Kidney epithelial cell (primary cell): ENCODE results near the gene ELK3. TPM values are rescaled to one million over a fixed set of nuclear protein-coding genes. Genes with fewer than 3 reads are reported as not detected.

Source experiments
- DNase-seq: peaks from one replicate; pipeline ENCODE4 v3.0.0-alpha.2; 2010; ENCODE audit warnings: low read depth
- H3K27me3 ChIP-seq: 2 replicates; pipeline ENCODE4 v1.6.0; 2011; ENCODE audit warnings: low read length; ENCODE audit not compliant: control insufficient read depth, insufficient read depth
- H3K36me3 ChIP-seq: 2 replicates; pipeline ENCODE4 v1.5.1; 2011; ENCODE audit warnings: low read length; ENCODE audit not compliant: control insufficient read depth, insufficient read depth
- H3K4me3 ChIP-seq: 2 replicates; pipeline ENCODE4 v1.5.1; 2011; ENCODE audit warnings: low read depth, mild to moderate bottlenecking, control low read depth, low read length
- total RNA-seq: library from RNA; depleted of rRNA; stranded (reverse); fragments of >200 nt; gene quantifications from 2 replicates; pipeline ENCODE4 v1.2.3, GENCODE V29; 2015
- TF ChIP-seq, protein P1 (sequence below): IDR thresholded peaks from 2 replicates; pipeline ENCODE4 v1.5.1; 2011; ENCODE audit warnings: mild to moderate bottlenecking, moderate library complexity, low read length, control low read depth, inconsistent platforms; ENCODE audit not compliant: insufficient read depth, poor library complexity, severe bottlenecking

The ELK3 gene
- total RNA-seq, 1 donor from 2014 or later, result 63.5 TPM

DNA sequence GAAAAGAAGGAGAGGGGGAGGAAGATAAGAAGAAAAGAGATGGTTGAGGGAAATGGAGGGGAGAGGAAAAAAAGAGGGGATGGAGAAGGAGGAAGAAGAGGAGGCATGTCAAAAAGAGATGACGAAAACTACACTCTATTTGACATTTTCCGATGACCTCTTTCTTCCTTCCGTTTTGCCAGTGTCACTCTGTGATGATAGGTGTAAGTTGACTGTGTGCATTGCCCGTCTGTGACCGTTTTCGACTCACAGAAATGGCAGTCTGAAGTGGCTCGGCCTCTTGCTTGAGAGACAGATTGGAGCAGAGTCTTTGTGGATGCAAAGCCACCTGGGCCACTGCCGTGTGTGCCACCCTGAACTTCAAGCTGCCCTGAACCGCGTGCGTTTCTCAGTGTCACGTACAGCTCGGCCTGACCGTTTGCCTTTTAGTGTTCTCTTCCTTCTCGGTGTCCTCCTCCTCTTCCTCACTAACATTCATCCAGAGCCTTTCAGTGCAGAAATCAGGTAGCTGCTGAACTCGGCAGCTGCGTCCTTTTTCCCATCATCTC is 32.7 kb downstream of the ELK3 start:
- no peak overlapping the region for H3K4me3 ChIP-seq

DNA sequence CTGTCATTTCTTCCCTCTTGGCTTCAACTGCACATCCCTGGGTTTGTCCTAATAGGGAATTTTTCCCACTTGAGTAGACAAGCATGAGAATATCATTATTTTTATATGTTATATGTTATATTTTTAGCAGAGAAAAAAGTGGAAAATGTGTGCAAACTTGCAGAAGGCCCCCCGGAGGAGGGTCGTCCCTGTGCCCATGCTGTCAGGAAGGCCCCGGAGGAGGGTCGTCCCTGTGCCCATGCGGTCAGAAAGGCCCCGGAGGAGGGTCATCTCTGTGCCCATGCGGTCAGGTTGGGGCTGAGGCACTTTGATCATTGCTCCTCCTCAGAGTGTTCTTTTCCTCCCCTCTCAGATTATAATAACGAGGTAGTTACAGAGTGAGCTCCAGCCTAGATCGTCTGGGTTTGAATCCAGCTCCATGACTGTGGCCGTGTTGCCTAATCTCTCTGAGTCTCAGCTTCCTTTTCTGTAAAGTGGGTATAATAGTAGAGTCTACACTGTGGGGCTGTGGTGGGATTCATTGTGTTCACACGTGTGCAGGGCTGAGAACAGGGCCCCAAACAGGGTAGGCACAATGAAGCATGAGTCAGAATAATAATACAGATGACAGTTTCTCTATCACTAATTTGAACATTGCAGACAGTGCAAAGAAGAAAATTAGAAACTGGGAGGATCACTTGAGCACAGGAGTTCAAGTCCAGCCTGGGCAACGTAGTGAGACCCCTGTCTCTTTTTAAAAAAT is 33.4 kb downstream of the ELK3 start:
- no peak overlapping the region for H3K4me3 ChIP-seq
- DNase-seq, result no peak
- no peaks in the 10 kb centered on the region for H3K27me3 ChIP-seq
- H3K36me3 ChIP-seq, result no peaks in the 10 kb centered on the region
- TF ChIP-seq, protein P1, sequence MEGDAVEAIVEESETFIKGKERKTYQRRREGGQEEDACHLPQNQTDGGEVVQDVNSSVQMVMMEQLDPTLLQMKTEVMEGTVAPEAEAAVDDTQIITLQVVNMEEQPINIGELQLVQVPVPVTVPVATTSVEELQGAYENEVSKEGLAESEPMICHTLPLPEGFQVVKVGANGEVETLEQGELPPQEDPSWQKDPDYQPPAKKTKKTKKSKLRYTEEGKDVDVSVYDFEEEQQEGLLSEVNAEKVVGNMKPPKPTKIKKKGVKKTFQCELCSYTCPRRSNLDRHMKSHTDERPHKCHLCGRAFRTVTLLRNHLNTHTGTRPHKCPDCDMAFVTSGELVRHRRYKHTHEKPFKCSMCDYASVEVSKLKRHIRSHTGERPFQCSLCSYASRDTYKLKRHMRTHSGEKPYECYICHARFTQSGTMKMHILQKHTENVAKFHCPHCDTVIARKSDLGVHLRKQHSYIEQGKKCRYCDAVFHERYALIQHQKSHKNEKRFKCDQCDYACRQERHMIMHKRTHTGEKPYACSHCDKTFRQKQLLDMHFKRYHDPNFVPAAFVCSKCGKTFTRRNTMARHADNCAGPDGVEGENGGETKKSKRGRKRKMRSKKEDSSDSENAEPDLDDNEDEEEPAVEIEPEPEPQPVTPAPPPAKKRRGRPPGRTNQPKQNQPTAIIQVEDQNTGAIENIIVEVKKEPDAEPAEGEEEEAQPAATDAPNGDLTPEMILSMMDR, result no peak

More for the DNA sequence above, 32.7 kb downstream of the ELK3 start:
- DNase-seq, result no peak
- TF ChIP-seq, protein P1, result no peak
- H3K27me3 ChIP-seq, result no peaks in the 10 kb centered on the region
- no peaks in the 10 kb centered on the region for H3K36me3 ChIP-seq

DNA sequence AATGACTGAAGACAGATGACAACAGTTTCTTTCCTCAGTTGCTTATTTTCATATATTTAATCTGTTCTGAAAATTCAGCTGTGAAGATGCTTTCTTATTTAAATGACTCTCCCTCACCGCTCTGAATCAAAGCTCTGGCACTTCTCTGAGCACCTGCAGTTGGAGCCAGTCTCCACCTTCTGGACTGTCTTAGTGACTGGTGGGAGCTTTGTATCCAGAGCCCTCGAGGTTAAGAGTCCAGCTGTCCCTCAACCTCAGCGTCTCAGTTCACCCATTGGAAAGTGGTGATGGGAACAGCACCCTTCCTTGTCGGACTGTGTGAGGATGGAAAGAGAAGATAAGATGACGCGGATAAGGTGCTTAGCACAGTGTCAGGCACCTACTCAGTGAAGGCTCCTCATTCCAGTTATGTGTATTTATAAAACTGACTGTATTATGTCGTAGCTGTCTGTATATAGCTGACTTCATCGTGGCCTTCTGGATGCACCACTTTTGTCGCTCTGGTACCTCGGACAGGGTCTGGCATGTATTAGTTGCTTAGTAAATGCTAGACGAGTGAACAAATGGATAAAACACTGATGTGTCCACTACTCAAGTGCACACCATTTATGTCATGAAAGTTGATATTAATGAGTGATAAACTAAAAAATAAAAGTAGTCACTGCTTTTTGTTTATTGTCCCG is 34.5 kb downstream of the ELK3 start:
- Histone ChIP-seq H3K36me3 (no peaks in the 10 kb centered on the region), H3K4me3 (no peak overlapping the region), H3K27me3 (no peaks in the 10 kb centered on the region)
- DNase-seq, result no peak
- TF ChIP-seq, protein P1, result no peak

DNA sequence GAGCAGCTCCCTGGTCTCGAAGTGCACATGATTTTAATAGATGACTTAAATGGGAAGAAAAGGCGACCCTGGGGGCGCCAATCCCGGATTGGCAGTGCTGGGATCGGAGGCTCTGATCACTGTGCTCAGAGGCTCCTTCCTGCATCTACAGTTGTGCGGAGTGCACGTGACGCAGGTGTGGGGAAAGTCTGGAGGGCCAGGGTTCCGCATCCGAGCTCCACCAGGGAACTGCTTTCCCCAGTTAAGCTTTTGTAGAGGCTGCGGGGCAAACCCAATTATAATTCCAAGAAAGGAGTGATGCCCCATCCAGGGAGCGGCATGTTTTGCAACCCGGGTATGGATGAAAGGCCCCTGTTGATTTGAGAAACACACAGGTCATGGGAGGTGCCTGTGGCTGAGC is 36.5 kb downstream of the ELK3 start:
- Histone ChIP-seq H3K27me3 (no peaks in the 10 kb centered on the region), H3K4me3 (no peak overlapping the region), H3K36me3 (peaks cover 1% of the 10 kb centered on the region)
- TF ChIP-seq, protein P1, result no peak
- DNase-seq, result no peak

DNA sequence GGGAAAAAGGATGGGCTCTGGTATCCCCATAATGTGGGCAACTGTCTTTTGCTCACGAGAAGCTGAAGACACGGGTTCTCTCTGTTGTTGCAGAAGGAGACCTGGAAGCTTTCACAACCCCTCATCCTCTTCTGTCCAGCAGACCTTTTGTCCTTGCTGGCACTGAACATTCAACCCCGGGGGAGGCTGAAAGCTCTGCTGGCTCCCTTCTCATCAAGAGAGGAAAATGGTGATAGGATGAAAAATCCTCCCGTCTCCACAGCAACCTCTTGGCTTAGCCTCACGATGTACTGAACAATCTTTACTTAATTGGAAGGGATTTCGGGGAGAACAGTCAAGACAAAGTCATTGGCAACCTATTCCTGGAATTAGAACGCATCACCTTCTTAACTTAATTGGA is 39.0 kb downstream of the ELK3 start:
- Histone ChIP-seq H3K27me3 (no peaks in the 10 kb centered on the region), H3K36me3 (peaks cover 1% of the 10 kb centered on the region), H3K4me3 (no peak overlapping the region)
- DNase-seq, result no peak
- TF ChIP-seq, protein P1, result no peak
